Central memory CD8-positive, alpha-beta T cell (primary cell): ENCODE data around the gene LPP.

ENCODE experiments used
- ATAC-seq: fragments of 150-1000 bp; cut with Tn5 transposase; replicated peaks from 2 replicates; pipeline ENCODE4 v1.10.0; 2022; ENCODE audit warnings: mild to moderate bottlenecking, moderate FRiP score, moderate number of reproducible peaks; ENCODE audit not compliant: poor library complexity, severe bottlenecking; ENCODE audit errors: extremely low read depth
- DNase-seq, 2 donors: peaks; one replicate each; pipeline ENCODE4 v3.0.0; 2021; ENCODE audit warnings: low spot score in 2 of 2
- H3K27ac Mint-ChIP-seq: one replicate; pipeline ENCODE4 v1.8.0; 2022; ENCODE audit warnings: low read depth, mild to moderate bottlenecking, moderate library complexity, mixed read lengths
- H3K27me3 Mint-ChIP-seq: one replicate; pipeline ENCODE4 v1.8.0; 2022; ENCODE audit warnings: mixed read lengths
- H3K36me3 Mint-ChIP-seq: one replicate; pipeline ENCODE4 v1.8.0; 2022; ENCODE audit warnings: mild to moderate bottlenecking, moderate library complexity, mixed read lengths; ENCODE audit not compliant: insufficient read depth
- H3K4me1 Mint-ChIP-seq: one replicate; pipeline ENCODE4 v1.8.0; 2022; ENCODE audit warnings: mixed read lengths
- H3K4me3 Mint-ChIP-seq: one replicate; pipeline ENCODE4 v1.8.0; 2022; ENCODE audit warnings: mild to moderate bottlenecking, moderate library complexity, mixed read lengths
- H3K9me3 Mint-ChIP-seq: one replicate; pipeline ENCODE4 v1.8.0; 2022; ENCODE audit warnings: mixed read lengths

Gene LPP

DNA sequence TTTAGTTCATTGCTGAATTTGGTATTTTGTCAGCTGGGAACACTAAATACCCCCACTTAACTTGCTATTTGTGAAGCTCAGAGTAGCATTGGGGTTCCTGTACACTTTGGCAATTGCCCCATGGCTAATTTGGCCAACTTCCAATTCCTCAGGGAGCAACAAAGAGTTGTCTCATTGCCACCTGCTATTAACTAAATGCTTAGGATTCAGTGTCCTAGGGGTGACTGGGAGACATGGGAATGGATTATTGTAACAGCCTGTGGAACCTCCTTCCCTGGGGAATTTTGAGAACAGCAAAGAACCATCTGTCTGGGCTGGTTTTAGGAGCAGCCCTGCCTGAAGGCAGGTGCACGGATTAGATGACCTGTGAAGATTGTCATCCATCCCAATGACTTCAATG, 580.4 kb downstream of the LPP start:
- Mint-ChIP-seq H3K4me3 (no peak overlapping the region), H3K9me3 (no peaks in the 10 kb centered on the region), H3K27ac (no peak overlapping the region), H3K36me3 (peaks cover 8% of the 10 kb centered on the region), H3K4me1 (peaks cover 8% of the 10 kb centered on the region), H3K27me3 (no peaks in the 10 kb centered on the region)
- DNase-seq, result no peak
- no peak for ATAC-seq

DNA sequence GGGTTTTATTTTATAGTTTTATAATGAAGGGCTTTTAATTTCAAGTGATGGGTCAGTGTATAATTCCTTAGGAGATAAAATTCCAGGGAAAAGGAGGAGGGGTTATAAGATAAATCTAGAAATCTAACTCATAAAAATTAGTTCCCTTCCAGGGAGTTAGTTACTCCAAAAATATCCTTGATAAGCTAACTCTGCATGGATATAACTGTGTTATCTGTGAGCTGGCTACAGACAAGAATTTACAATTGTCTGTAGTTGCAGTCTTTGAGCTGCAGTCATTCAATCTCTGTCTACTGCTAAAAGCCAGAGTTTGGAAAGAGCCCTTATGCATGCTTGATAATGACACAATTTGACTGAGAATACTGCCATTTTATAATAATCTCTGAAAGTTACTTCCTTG, 585.6 kb downstream of the LPP start:
- no peak overlapping the region for H3K4me3 Mint-ChIP-seq
- no peaks in the 10 kb centered on the region for H3K27me3 Mint-ChIP-seq
- H3K4me1 Mint-ChIP-seq, result peaks cover 4% of the 10 kb centered on the region
- no peak for ATAC-seq
- H3K27ac Mint-ChIP-seq, result no peak overlapping the region
- H3K9me3 Mint-ChIP-seq, result no peaks in the 10 kb centered on the region
- peaks cover 2% of the 10 kb centered on the region for H3K36me3 Mint-ChIP-seq
- no peak for DNase-seq

DNA sequence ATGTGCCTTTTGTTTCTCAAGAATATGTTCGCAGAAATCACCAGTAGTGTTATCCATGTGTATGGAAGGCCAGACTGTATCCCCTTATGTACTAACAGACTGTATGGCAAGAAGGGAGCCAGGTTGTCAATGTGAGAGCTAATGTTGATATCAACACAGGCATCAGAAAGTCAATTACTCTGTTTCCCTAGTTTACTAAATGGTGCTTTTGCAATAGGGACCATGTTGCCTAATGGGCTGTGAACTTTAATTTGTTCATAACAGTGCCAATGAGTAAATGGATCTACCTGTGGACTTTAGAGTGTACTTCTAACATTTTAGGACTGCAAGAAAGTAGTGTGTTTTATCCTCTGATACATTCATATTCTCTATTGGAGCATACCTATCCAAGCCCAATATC, 586.1 kb downstream of the LPP start:
- H3K4me1 Mint-ChIP-seq, result peaks cover 4% of the 10 kb centered on the region
- H3K36me3 Mint-ChIP-seq, result no peaks in the 10 kb centered on the region
- no peaks in the 10 kb centered on the region for H3K9me3 Mint-ChIP-seq
- H3K27ac Mint-ChIP-seq, result no peak overlapping the region
- H3K4me3 Mint-ChIP-seq, result no peak overlapping the region
- H3K27me3 Mint-ChIP-seq, result no peaks in the 10 kb centered on the region
- DNase-seq, result no peak
- no peak for ATAC-seq

DNA sequence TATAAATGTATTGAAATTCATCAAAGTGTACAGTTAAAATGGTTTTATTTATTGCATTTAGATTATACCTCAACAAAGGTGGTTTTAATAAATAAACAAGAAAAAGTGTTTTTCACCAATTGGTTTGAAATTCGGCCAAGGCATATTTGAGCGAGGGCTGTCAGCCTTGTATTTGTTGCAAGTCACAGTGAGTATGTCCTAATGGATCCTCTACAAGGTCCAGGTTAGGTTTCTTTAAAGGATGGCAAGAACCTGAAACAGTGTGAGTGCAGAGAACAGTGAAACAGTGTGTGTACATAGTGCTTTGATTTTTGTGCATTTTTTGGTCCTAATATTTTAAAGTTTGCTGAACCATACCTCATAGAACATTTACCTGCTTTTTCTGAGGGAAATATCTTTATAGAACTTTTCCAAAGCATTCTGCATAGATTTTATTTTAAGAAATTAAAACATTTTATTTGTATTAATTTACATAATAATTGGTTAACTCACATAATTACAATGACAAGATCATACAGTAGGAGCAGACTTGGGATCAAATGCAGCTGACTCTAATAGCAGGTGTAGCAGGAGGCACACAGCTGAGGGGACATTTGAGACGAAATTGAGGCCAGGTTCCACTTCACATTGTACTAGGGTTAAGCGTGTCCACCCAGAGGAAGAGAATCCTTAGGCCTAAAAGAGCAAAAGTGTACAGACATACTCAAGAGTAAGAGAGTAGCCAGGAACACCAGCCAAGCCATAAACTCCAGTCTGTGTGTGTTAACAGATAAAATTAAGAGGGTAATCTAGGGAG, 589.0 kb downstream of the LPP start:
- no peak overlapping the region for H3K27ac Mint-ChIP-seq
- no peak overlapping the region for H3K4me3 Mint-ChIP-seq
- peaks cover 3% of the 10 kb centered on the region for H3K36me3 Mint-ChIP-seq
- DNase-seq (no peak), ATAC-seq (no peak)
- no peaks in the 10 kb centered on the region for H3K9me3 Mint-ChIP-seq
- H3K4me1 Mint-ChIP-seq, result peaks cover 2% of the 10 kb centered on the region
- H3K27me3 Mint-ChIP-seq, result no peaks in the 10 kb centered on the region

DNA sequence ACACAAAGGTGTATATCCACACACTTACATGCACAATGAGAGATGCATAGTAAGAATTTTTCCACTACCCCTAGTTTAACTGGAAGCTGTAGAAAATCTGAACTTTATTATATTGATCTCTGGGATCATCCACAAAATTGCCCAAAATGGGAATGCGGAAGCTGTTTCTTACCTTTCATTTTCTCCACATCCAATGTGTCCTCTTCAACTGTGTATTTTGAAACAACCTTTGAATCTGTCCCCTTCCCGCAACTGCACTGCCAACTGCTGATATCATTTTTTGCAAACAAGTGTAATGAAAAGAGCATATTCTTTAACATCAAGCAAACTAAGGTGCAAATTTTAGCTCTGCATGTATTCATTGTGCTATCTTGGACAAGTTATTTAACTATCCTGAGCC, 590.2 kb downstream of the LPP start:
- no peak overlapping the region for H3K27ac Mint-ChIP-seq
- H3K4me3 Mint-ChIP-seq, result no peak overlapping the region
- peaks cover 3% of the 10 kb centered on the region for H3K36me3 Mint-ChIP-seq
- DNase-seq (no peak), ATAC-seq (no peak)
- peaks cover 4% of the 10 kb centered on the region for H3K4me1 Mint-ChIP-seq
- no peaks in the 10 kb centered on the region for H3K27me3 Mint-ChIP-seq
- no peaks in the 10 kb centered on the region for H3K9me3 Mint-ChIP-seq

DNA sequence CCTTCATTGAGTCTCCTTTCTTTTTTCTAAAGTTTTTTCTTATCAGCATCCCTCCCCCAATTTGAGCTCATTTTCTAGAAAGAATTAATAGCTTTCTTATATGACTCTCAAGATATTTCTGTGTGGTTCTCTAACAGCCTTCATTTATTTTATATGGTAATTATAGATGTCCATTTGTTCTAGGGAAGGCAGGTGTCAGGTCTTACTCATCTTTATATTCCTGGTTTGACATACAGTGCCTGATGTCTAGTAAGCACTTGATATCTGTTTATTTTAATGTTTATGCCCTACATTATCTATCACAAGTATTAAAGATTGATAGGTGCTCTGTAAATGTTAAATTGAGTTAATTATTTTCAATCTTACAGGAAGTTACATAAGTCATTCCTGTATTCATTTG, 591.1 kb downstream of the LPP start:
- H3K4me3 Mint-ChIP-seq, result no peak overlapping the region
- H3K4me1 Mint-ChIP-seq, result peaks cover 5% of the 10 kb centered on the region
- peaks cover 3% of the 10 kb centered on the region for H3K36me3 Mint-ChIP-seq
- ATAC-seq, result no peak
- DNase-seq, result no peak
- no peaks in the 10 kb centered on the region for H3K9me3 Mint-ChIP-seq
- H3K27me3 Mint-ChIP-seq, result no peaks in the 10 kb centered on the region
- peak overlapping the region; percentile 25 for H3K27ac Mint-ChIP-seq

DNA sequence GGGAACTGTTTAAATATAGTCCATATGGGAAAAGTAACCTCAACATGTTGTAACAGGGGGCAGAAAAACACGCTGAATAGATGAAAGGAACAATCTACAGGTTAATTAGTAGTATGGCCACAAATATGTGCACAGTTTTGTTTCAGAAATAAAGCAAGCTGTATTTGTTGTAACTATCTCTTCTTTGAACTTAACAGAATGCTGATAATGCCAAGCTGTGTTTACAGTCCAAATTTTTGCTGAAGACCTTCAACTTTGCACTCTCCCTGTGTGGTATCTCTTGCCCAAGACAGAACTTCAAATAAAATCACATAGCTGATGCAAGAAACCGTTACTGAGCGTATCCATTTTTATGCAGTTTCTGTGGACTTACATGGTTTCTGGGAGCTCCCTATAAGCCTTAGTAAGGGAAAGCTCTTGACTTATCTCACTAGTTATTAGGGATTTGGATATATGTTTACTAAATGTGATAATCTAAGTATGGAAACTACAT, 592.4 kb downstream of the LPP start:
- peaks cover 3% of the 10 kb centered on the region for H3K36me3 Mint-ChIP-seq
- H3K4me1 Mint-ChIP-seq, result peaks cover 5% of the 10 kb centered on the region
- no peaks in the 10 kb centered on the region for H3K9me3 Mint-ChIP-seq
- no peak overlapping the region for H3K4me3 Mint-ChIP-seq
- ATAC-seq, result no peak
- no peak for DNase-seq
- no peak overlapping the region for H3K27ac Mint-ChIP-seq
- no peaks in the 10 kb centered on the region for H3K27me3 Mint-ChIP-seq

DNA sequence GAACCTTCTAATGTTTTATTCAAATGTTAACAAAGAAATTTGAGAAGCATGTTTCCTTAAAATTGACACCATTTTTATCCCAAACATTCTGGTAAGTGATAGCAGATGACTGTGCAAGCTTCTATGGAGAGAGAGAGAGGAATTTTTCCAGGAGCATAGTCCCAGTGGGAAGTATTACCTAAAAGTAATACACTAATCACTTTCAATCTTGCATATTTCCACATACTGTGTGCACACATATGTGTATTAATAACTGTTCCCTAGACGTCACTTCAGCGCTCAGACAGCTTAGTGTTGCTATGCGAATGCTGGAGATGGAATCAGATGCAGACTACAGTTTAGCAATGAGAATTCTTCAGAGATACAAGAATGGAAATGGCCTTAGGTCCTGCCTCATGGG, 593.5 kb downstream of the LPP start:
- DNase-seq, result no peak
- no peak overlapping the region for H3K27ac Mint-ChIP-seq
- H3K36me3 Mint-ChIP-seq, result peaks cover 3% of the 10 kb centered on the region
- peaks cover 5% of the 10 kb centered on the region for H3K4me1 Mint-ChIP-seq
- no peaks in the 10 kb centered on the region for H3K9me3 Mint-ChIP-seq
- ATAC-seq, result no peak
- no peaks in the 10 kb centered on the region for H3K27me3 Mint-ChIP-seq
- H3K4me3 Mint-ChIP-seq, result no peak overlapping the region

DNA sequence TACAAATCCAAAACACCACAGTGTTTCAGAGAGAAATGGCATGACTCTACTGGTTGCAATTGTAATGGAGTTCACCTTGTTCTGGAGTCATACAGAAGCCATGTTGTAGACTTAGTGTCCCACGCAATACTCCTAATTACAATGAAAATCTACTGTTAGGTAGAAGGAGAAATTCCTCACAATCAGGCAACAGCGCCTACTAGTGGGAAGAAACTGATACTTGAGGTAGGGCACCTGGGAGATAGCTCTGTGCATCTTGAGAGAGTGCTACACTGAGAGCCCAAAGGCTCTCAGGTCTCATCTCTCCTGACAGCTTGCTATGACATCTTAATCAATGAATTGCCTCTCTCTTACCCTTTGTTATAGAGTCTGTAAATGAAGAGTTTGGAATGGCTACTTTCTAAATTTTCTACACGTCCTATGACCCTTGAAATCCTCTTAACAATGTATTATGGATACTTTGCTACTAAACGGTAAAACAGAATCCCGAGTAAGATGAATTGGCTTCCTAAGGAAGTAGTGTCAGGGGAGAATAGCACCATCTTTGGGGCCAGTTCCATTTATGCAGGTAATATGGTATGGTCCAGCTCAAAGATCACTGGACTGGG, 595.2 kb downstream of the LPP start:
- ATAC-seq, result peak; percentile 65
- peaks cover 3% of the 10 kb centered on the region for H3K36me3 Mint-ChIP-seq
- peaks cover 5% of the 10 kb centered on the region for H3K4me1 Mint-ChIP-seq
- H3K9me3 Mint-ChIP-seq, result no peaks in the 10 kb centered on the region
- H3K27me3 Mint-ChIP-seq, result no peaks in the 10 kb centered on the region
- H3K27ac Mint-ChIP-seq, result no peak overlapping the region
- no peak overlapping the region for H3K4me3 Mint-ChIP-seq
- DNase-seq, result peak; percentile 25 to 51

DNA sequence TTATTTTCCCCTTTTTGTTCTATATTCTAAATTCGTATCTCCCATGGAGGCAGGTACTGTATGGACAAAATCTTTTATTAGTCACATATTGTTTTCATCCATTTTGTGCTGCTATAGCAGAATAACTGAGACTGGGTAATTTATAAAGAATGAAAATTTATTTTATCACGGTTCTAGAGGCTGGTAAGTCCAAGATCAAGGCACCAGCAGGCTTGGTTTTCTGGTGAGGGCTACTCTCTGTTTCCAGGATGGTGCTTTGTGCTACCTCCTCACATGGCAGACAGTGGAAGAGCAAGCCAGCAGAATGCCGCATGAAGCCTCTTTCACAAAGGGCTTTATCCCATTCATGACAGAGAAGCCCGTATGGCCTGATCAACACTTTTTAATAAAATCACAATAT, 595.9 kb downstream of the LPP start:
- DNase-seq (no peak), ATAC-seq (no peak)
- peaks cover 3% of the 10 kb centered on the region for H3K36me3 Mint-ChIP-seq
- no peak overlapping the region for H3K27ac Mint-ChIP-seq
- no peak overlapping the region for H3K4me3 Mint-ChIP-seq
- no peaks in the 10 kb centered on the region for H3K9me3 Mint-ChIP-seq
- H3K27me3 Mint-ChIP-seq, result no peaks in the 10 kb centered on the region
- H3K4me1 Mint-ChIP-seq, result peaks cover 5% of the 10 kb centered on the region

DNA sequence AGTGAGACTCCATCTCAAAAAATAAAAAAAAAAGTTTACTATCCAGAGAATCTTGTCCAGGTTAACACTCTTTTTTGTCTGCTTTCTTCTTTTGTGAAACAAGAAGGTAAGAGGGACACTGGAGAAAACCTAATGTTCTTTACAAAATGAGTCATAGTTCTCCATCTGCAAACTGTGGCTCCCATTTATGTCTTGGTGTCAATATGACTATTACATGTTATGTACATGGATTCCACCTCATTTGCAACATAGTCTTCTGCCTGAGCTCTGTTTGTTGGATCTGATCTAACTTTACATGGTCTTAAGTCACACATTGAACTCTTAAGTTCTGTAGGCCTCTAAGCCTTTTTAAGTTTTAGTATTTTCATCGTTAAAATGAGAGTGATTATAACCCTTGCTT, 596.7 kb downstream of the LPP start:
- H3K27me3 Mint-ChIP-seq, result no peaks in the 10 kb centered on the region
- no peaks in the 10 kb centered on the region for H3K9me3 Mint-ChIP-seq
- peaks cover 5% of the 10 kb centered on the region for H3K4me1 Mint-ChIP-seq
- ATAC-seq, result no peak
- no peak for DNase-seq
- no peak overlapping the region for H3K4me3 Mint-ChIP-seq
- no peak overlapping the region for H3K27ac Mint-ChIP-seq
- H3K36me3 Mint-ChIP-seq, result peaks cover 3% of the 10 kb centered on the region

DNA sequence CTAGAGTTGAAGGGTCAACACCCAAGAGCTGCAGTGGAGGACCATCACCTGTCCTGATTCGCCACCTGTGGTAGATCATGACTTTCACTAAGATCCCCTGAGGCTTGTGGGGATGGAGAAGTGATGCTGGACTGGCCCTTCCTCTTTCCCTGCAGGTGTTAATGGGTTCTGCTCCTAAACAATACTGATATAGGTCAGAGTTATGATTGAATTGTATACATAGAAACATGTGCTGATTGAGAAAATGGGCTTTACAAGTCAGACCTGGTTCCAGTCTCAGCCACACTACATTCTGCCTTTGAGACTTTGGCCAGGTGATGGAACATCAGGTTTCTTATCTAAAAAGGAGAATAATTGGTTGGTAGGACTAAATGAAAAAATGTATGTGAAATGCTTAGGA, 598.9 kb downstream of the LPP start:
- no peaks in the 10 kb centered on the region for H3K27me3 Mint-ChIP-seq
- H3K4me3 Mint-ChIP-seq, result no peak overlapping the region
- peaks cover 5% of the 10 kb centered on the region for H3K4me1 Mint-ChIP-seq
- no peak for DNase-seq
- no peak for ATAC-seq
- no peak overlapping the region for H3K27ac Mint-ChIP-seq
- H3K36me3 Mint-ChIP-seq, result no peaks in the 10 kb centered on the region
- no peaks in the 10 kb centered on the region for H3K9me3 Mint-ChIP-seq

DNA sequence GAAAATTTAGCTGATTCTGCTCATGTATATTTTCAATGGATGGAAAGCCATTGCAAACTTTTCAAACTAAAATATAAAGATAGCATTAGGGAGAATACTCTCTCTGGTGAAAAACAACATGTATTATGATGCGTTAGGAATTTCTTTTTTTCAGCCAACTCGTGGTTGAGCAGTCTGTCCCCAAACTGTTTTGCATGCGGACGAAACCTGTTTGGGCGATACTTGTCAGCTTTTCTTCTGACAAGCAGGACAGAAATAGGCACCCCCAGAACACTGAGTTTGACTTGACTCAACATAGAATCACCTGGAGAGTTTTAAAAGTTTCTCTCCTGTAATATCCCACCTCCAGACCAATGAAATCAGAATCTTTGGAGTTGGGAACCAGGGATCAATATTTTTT, 600.3 kb downstream of the LPP start:
- Mint-ChIP-seq H3K27ac (no peak overlapping the region), H3K9me3 (no peaks in the 10 kb centered on the region), H3K4me3 (no peak overlapping the region), H3K27me3 (no peaks in the 10 kb centered on the region), H3K4me1 (peaks cover under 1% of the 10 kb centered on the region), H3K36me3 (no peaks in the 10 kb centered on the region)
- ATAC-seq (no peak), DNase-seq (no peak)
